ENCODE results near the gene TGFB2. TPM values are rescaled to one million over a fixed set of nuclear protein-coding genes. Genes with fewer than 3 reads are reported as not detected.

Gene TGFB2
- total and polyA plus RNA-seq, 2 donors (not counting 3 experiments of a cell fraction or from before 2014, with no cell fraction given), result 21.2 to 43.5 TPM

DNA sequence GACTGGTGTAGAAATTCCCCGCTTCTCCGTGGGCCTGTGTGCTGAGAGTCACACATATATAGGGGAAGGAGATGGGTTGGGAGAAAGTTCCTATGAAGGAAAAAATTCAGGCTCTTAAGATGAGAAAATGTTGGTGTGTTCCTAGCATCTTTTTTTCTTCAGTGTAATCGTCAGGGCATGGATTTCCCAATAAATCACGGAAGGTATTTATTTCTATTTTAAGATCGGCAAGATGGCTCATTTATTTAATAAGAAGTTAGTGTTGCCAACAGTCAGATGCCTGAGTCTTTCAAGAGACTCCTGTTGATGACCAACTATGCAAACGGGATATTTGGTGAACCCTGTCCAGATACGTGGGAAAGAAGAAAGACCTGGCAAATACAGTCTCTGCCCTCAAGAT is 58.2 kb downstream of the TGFB2 start:
- no peaks in the 10 kb centered on the region for H3K79me2 ChIP-seq (ENCODE audit: control insufficient read depth, insufficient read depth, low read length)
- H3K9me3 ChIP-seq (replicated peaks; ENCODE audit: control insufficient read depth, insufficient read depth, low read length), result no peaks in the 10 kb centered on the region
- no peak overlapping the region for H2AFZ ChIP-seq (ENCODE audit: low read depth, low read length)
- no peak for TF ChIP-seq FOS (IDR thresholded peaks at IDR 0.05; ENCODE audit: borderline replicate concordance, insufficient read depth, low read length)
- no peak for TF ChIP-seq POLR2A (IDR thresholded peaks at IDR 0.05; ENCODE audit: low read depth, low read length)
- TF ChIP-seq JUN (IDR thresholded peaks at IDR 0.05; ENCODE audit: borderline replicate concordance, insufficient read depth, insufficient read length, low read depth), result no peak
- no peak for TF ChIP-seq GATA2 (IDR thresholded peaks at IDR 0.05; ENCODE audit: insufficient read depth, insufficient read length, low read depth, low read length)
- TF ChIP-seq POLR2AphosphoS5 (IDR thresholded peaks at IDR 0.05; ENCODE audit: insufficient read depth, low read depth, low read length), result no peak
- TF ChIP-seq EZH2 (IDR thresholded peaks at IDR 0.05; ENCODE audit: borderline replicate concordance, low read depth, low read length, severe bottlenecking), result no peak
- TF ChIP-seq MAX (IDR thresholded peaks at IDR 0.05; ENCODE audit: insufficient read depth, insufficient read length), result no peak
- TF ChIP-seq MYC (IDR thresholded peaks at IDR 0.05; ENCODE audit: low read depth, low read length), result no peak
- TF ChIP-seq CTCF (IDR thresholded peaks at IDR 0.05; ENCODE audit: extremely low read depth in 1 of 2, insufficient read depth in 1 of 2, low read depth in 1 of 2, low read length in 2 of 2), result no peak
- intact Hi-C loops (cut with micrococcal nuclease), result no loop called here
- no peak overlapping the region for H3K4me3 ChIP-seq (replicated peaks in 1 of 3; ENCODE audit: insufficient read depth in 1 of 3, low read depth in 1 of 3, low read length in 3 of 3)
- H3K27ac ChIP-seq (ENCODE audit: insufficient read depth, low read depth, low read length), result no peak overlapping the region
- ChIA-PET CTCF (no interaction called here), POLR2A (no interaction called here)
- DNase-seq (ENCODE audit: low read depth, low spot score) (no peak), FAIRE-seq (no peak)
- no peak overlapping the region for H3K9ac ChIP-seq (replicated peaks; ENCODE audit: extremely low read depth, insufficient read depth, low read length)
- no peaks in the 10 kb centered on the region for H4K20me1 ChIP-seq (replicated peaks; ENCODE audit: control insufficient read depth, extremely low read depth, insufficient read depth, low read length)
- BruUV-seq (replicated peaks), result no TSS peak
- H3K9me1 ChIP-seq (replicated peaks; ENCODE audit: control insufficient read depth, extremely low read depth, insufficient read depth, low read length), result no peaks in the 10 kb centered on the region
- no peaks in the 10 kb centered on the region for H3K27me3 ChIP-seq (ENCODE audit: control insufficient read depth in 2 of 2, insufficient read depth in 2 of 2, low read length in 2 of 2)
- no peak overlapping the region for H3K4me2 ChIP-seq (ENCODE audit: insufficient read depth, low read length)
- dilution Hi-C loops (cut with MboI; ENCODE audit: extremely low pct_ligation_motif_present, low sequenced_read_pairs), result no loop called here
- H3K4me1 ChIP-seq (ENCODE audit: control insufficient read depth, extremely low read depth, insufficient read depth, low read length), result no peaks in the 10 kb centered on the region
- peaks cover 0 to 2% of the 10 kb centered on the region in 2 experiments for H3K36me3 ChIP-seq (ENCODE audit: control insufficient read depth in 2 of 2, extremely low read depth in 1 of 2, insufficient read depth in 2 of 2, low read length in 2 of 2)
